NT2/D1 (cell line): ENCODE data around the gene ACYP1.

ENCODE experiments used
- DNase-seq: peaks from one replicate; pipeline ENCODE4 v3.0.0-alpha.2; 2011; ENCODE audit warnings: low read depth, low spot score
- H3K27me3 ChIP-seq: 2 replicates; pipeline ENCODE4 v1.6.0; 2011; ENCODE audit warnings: mild to moderate bottlenecking; ENCODE audit not compliant: insufficient read length, insufficient read depth
- H3K36me3 ChIP-seq: 2 replicates; pipeline ENCODE4 v1.6.1; 2011; ENCODE audit warnings: mild to moderate bottlenecking, low read length, mixed read lengths; ENCODE audit not compliant: insufficient read depth, insufficient read length
- H3K4me1 ChIP-seq: 2 replicates; pipeline ENCODE4 v1.5.1; 2011; ENCODE audit not compliant: insufficient read depth, insufficient read length
- H3K4me3 ChIP-seq: 2 replicates; pipeline ENCODE4 v1.5.1; 2011; ENCODE audit warnings: low read depth; ENCODE audit not compliant: insufficient read length
- H3K9ac ChIP-seq: 2 replicates; pipeline ENCODE4 v1.6.0; 2011; ENCODE audit warnings: low read depth; ENCODE audit not compliant: insufficient read length
- H3K9me3 ChIP-seq: 2 replicates; pipeline ENCODE4 v1.5.1; 2011; ENCODE audit warnings: mild to moderate bottlenecking, low read length; ENCODE audit not compliant: insufficient read depth
- SUZ12 ChIP-seq: IDR thresholded peaks from 2 replicates; pipeline ENCODE4 v1.6.1; 2011; ENCODE audit not compliant: insufficient read length, insufficient read depth; ENCODE audit errors: extremely low read depth
- YY1 ChIP-seq: IDR thresholded peaks from 2 replicates; pipeline ENCODE4 v1.6.1; 2011; ENCODE audit not compliant: insufficient read length, insufficient read depth
- ZNF274 ChIP-seq: IDR thresholded peaks from 2 replicates; pipeline ENCODE4 v1.6.1; 2011; ENCODE audit warnings: mild to moderate bottlenecking, low read depth, low read length

The ACYP1 gene

DNA sequence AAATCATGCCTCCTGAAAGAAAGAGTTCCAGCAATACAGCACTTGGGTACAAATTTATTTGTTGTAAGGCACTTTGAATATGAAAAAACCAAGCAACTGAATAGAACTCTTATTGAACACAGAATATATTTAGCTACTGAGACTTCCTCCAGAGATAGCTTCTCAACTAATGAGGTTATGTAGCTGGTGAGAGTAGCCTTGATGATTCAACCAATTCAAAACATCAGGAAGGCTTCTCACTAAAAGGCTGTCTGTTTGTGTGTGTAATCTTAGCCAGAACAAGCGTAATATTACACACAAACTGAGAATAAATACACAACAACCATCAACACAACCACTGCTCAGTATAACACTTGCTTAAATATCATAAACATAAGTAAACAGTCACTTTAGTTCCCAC lies 40.7 kb downstream of the ACYP1 start:
- Histone ChIP-seq H3K4me1 (no peaks in the 10 kb centered on the region), H3K9ac (no peak overlapping the region), H3K4me3 (no peak overlapping the region), H3K27me3 (no peaks in the 10 kb centered on the region), H3K9me3 (no peaks in the 10 kb centered on the region), H3K36me3 (peaks cover 38% of the 10 kb centered on the region)
- no peak for DNase-seq
- no peak for TF ChIP-seq SUZ12
- TF ChIP-seq ZNF274: no peak
- TF ChIP-seq YY1: no peak

DNA sequence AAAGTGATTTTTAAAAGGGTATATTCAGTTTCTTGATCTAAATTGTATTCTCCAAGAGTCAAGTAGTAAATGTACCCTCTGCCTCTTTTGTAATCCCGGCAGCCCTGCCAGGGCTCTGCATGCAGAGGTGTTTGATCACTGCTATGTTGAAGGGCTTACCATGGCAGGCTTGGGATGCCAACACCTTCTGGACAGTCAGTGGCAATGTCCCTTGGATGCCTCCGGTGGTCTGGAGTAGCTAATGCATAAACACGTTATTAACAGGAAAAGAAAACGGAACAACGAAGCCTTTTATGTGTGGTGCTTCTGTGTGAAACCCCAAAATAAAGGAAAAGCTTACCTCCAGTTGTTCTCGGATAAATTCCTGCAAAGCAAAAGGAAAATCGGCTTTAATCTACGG lies 41.2 kb downstream of the ACYP1 start:
- H3K27me3 ChIP-seq: no peaks in the 10 kb centered on the region
- H3K9ac ChIP-seq: no peak overlapping the region
- no peak overlapping the region for H3K4me3 ChIP-seq
- H3K36me3 ChIP-seq: peaks cover 39% of the 10 kb centered on the region
- H3K4me1 ChIP-seq: no peaks in the 10 kb centered on the region
- DNase-seq: no peak
- no peaks in the 10 kb centered on the region for H3K9me3 ChIP-seq
- TF ChIP-seq ZNF274 (no peak), SUZ12 (no peak), YY1 (no peak)

DNA sequence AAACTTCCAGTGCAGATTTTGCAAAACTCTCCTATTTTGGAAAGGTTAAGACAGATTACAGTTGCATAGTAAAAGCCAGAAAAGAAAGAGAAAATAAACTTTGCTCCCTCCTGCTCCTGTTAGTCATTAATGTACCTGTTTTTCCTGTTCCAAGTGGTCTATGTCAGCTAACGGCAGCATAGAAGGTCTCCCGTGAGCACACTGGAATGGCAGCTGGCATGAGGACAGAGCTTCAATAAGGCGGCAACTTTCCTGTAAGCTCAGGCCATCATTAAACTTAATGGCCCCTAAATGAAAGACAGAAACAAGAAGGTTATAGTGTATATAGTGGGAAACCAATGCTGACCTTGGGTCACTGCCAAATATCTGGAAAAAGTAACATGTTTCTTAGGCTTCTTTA lies 45.1 kb downstream of the ACYP1 start:
- H3K27me3 ChIP-seq: no peaks in the 10 kb centered on the region
- no peaks in the 10 kb centered on the region for H3K9me3 ChIP-seq
- no peak overlapping the region for H3K9ac ChIP-seq
- peaks cover 48% of the 10 kb centered on the region for H3K36me3 ChIP-seq
- no peak for DNase-seq
- TF ChIP-seq SUZ12 (no peak), YY1 (no peak), ZNF274 (no peak)
- H3K4me1 ChIP-seq: no peaks in the 10 kb centered on the region
- no peak overlapping the region for H3K4me3 ChIP-seq

DNA sequence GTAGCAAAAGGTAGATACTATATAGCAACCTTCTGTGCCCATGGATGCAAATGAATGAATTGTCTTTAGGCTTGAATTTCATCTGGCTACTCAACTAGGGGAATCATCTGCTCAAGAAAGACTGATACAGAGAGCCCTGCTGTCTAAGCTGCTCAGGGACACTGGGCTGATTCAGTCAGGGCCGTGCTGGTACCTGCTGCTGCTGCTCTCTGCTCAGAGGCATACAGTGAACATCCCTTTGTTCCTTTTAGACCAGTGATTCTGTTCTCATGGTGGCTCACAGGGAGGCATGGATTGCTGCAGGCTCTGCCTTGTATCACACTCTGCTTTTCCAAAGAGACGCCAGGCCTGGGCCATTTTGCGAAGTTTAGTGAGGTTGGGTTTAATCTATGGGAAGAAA lies 47.0 kb downstream of the ACYP1 start:
- Histone ChIP-seq H3K9me3 (no peaks in the 10 kb centered on the region), H3K4me3 (no peak overlapping the region), H3K4me1 (no peaks in the 10 kb centered on the region), H3K36me3 (peaks cover 56% of the 10 kb centered on the region), H3K9ac (no peak overlapping the region), H3K27me3 (no peaks in the 10 kb centered on the region)
- no peak for DNase-seq
- TF ChIP-seq SUZ12 (no peak), ZNF274 (no peak), YY1 (no peak)

DNA sequence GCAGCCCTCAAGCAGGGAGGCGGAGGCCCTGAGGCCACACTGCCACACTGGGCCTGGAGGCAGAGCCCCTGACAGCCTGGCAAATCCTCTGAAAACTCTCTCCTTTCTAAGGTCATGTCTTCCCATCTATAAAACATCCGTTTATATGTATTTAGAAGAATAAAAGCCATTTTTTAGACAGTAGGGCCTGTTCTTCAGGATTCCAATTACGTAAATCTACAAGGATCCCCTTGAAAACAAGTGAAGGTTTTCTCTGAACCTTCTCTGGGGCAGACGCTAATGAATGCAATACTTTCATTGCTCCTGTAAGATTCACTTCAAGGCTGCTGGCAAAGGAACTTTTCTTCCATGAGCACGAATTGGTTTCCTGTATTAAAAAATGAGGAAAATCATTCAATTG lies 48.3 kb downstream of the ACYP1 start:
- no peak overlapping the region for H3K4me3 ChIP-seq
- peaks cover 60% of the 10 kb centered on the region for H3K36me3 ChIP-seq
- DNase-seq: no peak
- TF ChIP-seq YY1: no peak
- H3K9me3 ChIP-seq: no peaks in the 10 kb centered on the region
- no peaks in the 10 kb centered on the region for H3K27me3 ChIP-seq
- no peak overlapping the region for H3K9ac ChIP-seq
- H3K4me1 ChIP-seq: no peaks in the 10 kb centered on the region

DNA sequence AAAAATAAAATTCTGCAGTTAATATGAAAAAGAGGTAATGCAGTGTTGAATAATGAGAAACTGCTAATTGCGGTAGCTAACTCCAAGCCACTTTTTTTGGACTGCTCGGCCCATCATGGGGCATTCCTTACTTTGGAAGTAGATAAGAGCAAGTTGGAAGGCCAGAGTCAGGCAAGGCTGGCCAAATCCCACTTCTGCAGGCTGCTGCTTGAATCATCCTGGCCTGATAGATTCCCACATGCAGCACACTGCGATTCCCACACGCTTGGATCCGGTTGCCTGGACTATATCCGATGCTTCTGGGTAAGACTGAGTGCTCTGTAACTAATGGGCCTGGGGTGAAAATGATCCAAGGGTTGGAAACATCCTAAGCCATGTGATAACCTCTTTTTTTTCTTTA lies 50.5 kb downstream of the ACYP1 start:
- TF ChIP-seq SUZ12 (no peak), YY1 (no peak), ZNF274 (no peak)
- no peaks in the 10 kb centered on the region for H3K9me3 ChIP-seq
- H3K9ac ChIP-seq: no peak overlapping the region
- H3K27me3 ChIP-seq: no peaks in the 10 kb centered on the region
- peaks cover 69% of the 10 kb centered on the region for H3K36me3 ChIP-seq
- no peaks in the 10 kb centered on the region for H3K4me1 ChIP-seq
- no peak overlapping the region for H3K4me3 ChIP-seq
- DNase-seq: no peak

DNA sequence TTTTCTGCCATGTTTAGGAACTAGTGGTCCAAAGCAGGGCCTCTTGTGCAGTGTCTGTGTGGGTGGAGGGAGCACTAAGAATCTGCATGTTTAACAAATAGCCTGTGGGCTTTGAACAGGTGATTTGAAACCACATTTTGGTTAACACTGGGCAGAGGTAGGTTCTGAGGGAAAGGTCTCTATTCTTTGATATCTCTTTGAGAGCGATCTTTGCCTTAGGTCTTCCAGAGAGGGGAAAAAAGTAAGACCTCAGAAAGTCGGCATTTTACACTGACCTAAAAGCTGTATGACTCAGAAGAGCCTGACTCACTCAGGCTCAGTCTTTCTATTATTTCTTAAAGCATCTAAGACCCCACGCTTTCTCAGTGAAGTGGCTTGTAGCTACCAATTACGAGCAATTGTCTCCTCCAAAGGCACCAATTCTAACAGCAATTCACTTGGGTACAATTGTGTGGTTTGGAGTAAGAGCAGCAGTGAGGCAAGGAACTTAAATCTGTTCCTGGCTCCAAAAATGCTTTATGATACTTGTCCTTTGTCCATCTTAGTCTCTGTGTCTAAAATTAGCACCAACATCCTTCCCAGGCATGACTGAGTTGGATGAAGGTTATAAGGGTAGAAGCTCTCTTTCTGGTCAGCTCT lies 52.3 kb downstream of the ACYP1 start:
- H3K9me3 ChIP-seq: no peaks in the 10 kb centered on the region
- no peak for DNase-seq
- no peak overlapping the region for H3K4me3 ChIP-seq
- H3K9ac ChIP-seq: no peak overlapping the region
- peaks cover 76% of the 10 kb centered on the region for H3K36me3 ChIP-seq
- no peaks in the 10 kb centered on the region for H3K4me1 ChIP-seq
- H3K27me3 ChIP-seq: no peaks in the 10 kb centered on the region
- TF ChIP-seq YY1: no peak
- TF ChIP-seq SUZ12: no peak
- no peak for TF ChIP-seq ZNF274
